Breast epithelium (tissue), 4 donors: ENCODE data around the gene SHFL. TPM values are rescaled to one million over a fixed set of nuclear protein-coding genes. Genes with fewer than 3 reads are reported as not detected.
A peak's percentile ranks its signal among the peaks of the same experiment; 100 is the strongest.

Experiments used
- DNase-seq, 2 donors: peaks; one replicate each; pipeline ENCODE4 v3.0.0-alpha.2; 2019; ENCODE audit warnings: low spot score in 2 of 2
- H3K27ac ChIP-seq, 2 donors: fragments of 200-600 bp; sonication (generic) in 1 of 2; one replicate each; pipeline ENCODE4 v1.5.1; 2016 to 2019; ENCODE audit warnings: mild to moderate bottlenecking in 1 of 2
- H3K27me3 ChIP-seq, 2 donors: fragments of 200-600 bp; sonication (generic) in 1 of 2; one replicate each; pipeline versions ENCODE4 v1.5.1 to v1.6.0; 2017 to 2019; ENCODE audit warnings: control low read depth in 1 of 2, mild to moderate bottlenecking in 1 of 2
- H3K36me3 ChIP-seq: fragments of 200-600 bp; one replicate; pipeline ENCODE4 v1.5.1; 2019
- H3K4me1 ChIP-seq, 2 donors: fragments of 200-600 bp; sonication (generic); one replicate each; pipeline ENCODE4 v1.5.1; 2016 to 2019; ENCODE audit warnings: control low read depth in 1 of 2
- H3K4me3 ChIP-seq, 3 donors: fragments of 200-600 bp; sonication (generic); 1 replicate in 2 of 3; 2 replicates in 1 of 3; pipeline ENCODE4 v1.5.1; 2016 to 2019; ENCODE audit warnings: mild to moderate bottlenecking in 3 of 3, moderate library complexity in 2 of 3
- H3K9me3 ChIP-seq, 2 donors: fragments of 200-600 bp; sonication (generic) in 1 of 2; one replicate each; pipeline ENCODE4 v1.5.1; 2016 to 2019; ENCODE audit warnings: control low read depth in 1 of 2
- POLR2A ChIP-seq: fragments of 450-650 bp; IDR thresholded peaks from one replicate; pipeline ENCODE4 v1.6.1; 2016; ENCODE audit warnings: antibody characterized with exemption, mild to moderate bottlenecking, moderate library complexity
- POLR2AphosphoS5 ChIP-seq, 3 donors: sonication (generic); formaldehyde crosslinking; IDR thresholded peaks; one replicate each; pipeline ENCODE4 v1.6.1; 2017; ENCODE audit warnings: antibody characterized with exemption in 3 of 3
- intact Hi-C: fragments of 100-400 bp; cut with DNase I; formaldehyde crosslinking; loops from one replicate; pipeline ENCODE4 v1.15.1; 2023; ENCODE audit warnings: low total_unique reads
- total RNA-seq, 3 donors: library from RNA; depleted of rRNA; stranded (reverse); fragments of >200 nt; gene quantifications; one replicate each; pipeline ENCODE4 v1.1.0, GENCODE V29; 2016
- TF ChIP-seq, protein P1 (sequence below), 3 donors: fragments of 450-650 bp; IDR thresholded peaks; one replicate each; pipeline ENCODE4 v1.5.1; 2016 to 2017; ENCODE audit warnings: antibody characterized with exemption in 3 of 3, mild to moderate bottlenecking in 3 of 3, moderate library complexity in 3 of 3

The SHFL gene
- total RNA-seq, 3 donors from 2014 or later: 26.4 to 47.6 (median 34.1) TPM

DNA sequence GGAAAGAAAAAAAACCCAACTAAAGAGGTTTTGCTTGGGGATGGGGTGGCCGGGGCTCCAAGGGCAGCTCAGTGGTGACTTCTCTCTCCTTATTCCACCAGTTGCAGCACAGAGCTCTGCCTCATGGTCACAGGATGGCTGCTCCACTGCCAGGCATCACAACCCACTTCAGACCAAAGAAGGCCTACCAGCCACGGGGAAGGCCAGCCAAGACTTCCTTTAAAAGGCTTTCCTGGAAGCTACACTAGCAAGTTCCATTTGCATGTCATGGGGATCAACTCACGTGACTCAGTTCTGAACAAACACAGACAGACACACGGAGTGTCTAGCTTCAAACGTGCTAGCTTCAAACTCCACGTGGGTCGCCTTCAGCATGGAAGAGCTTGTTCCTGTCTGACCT, 46.8 kb downstream of the SHFL start:
- Histone ChIP-seq H3K27me3 (no peaks in the 10 kb centered on the region), H3K36me3 (peaks cover 4% of the 10 kb centered on the region), H3K9me3 (no peaks in the 10 kb centered on the region), H3K4me3 (no peak overlapping the region), H3K4me1 (no peaks in the 10 kb centered on the region), H3K27ac (no peak overlapping the region)
- TF ChIP-seq, protein P1, sequence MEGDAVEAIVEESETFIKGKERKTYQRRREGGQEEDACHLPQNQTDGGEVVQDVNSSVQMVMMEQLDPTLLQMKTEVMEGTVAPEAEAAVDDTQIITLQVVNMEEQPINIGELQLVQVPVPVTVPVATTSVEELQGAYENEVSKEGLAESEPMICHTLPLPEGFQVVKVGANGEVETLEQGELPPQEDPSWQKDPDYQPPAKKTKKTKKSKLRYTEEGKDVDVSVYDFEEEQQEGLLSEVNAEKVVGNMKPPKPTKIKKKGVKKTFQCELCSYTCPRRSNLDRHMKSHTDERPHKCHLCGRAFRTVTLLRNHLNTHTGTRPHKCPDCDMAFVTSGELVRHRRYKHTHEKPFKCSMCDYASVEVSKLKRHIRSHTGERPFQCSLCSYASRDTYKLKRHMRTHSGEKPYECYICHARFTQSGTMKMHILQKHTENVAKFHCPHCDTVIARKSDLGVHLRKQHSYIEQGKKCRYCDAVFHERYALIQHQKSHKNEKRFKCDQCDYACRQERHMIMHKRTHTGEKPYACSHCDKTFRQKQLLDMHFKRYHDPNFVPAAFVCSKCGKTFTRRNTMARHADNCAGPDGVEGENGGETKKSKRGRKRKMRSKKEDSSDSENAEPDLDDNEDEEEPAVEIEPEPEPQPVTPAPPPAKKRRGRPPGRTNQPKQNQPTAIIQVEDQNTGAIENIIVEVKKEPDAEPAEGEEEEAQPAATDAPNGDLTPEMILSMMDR (IDR thresholded peaks at IDR 0.05): no peak
- TF ChIP-seq POLR2A (no peak), POLR2AphosphoS5 (IDR thresholded peaks at IDR 0.05) (no peak)
- no peak for DNase-seq
- intact Hi-C loops: no loop called here

DNA sequence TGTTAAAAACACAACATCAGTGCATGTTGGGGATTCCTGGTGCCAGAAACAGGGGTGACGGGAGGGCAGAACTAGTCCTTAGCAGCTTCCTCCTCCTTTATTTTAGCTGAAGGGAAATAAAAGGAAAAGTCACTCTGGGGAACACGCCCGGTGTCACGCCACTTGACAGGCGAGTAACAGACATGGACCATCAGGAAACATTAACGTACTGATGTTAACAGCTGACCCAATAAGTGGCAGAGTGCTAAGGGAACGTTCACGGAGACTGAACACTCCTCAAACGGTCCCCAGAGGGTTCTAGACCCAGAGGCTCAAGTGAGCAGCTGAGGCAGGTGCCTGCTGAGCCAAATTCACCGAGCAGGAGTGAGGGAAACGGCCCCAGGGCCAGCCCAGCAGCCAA, 47.5 kb downstream of the SHFL start:
- Histone ChIP-seq H3K27ac (no peak overlapping the region), H3K36me3 (peaks cover 4% of the 10 kb centered on the region), H3K27me3 (no peaks in the 10 kb centered on the region), H3K4me3 (no peak overlapping the region), H3K4me1 (no peaks in the 10 kb centered on the region), H3K9me3 (no peaks in the 10 kb centered on the region)
- TF ChIP-seq POLR2AphosphoS5 (IDR thresholded peaks at IDR 0.05): no peak
- TF ChIP-seq, protein P1 (IDR thresholded peaks at IDR 0.05): no peak
- TF ChIP-seq POLR2A: no peak
- no peak for DNase-seq
- intact Hi-C loops: no loop called here

DNA sequence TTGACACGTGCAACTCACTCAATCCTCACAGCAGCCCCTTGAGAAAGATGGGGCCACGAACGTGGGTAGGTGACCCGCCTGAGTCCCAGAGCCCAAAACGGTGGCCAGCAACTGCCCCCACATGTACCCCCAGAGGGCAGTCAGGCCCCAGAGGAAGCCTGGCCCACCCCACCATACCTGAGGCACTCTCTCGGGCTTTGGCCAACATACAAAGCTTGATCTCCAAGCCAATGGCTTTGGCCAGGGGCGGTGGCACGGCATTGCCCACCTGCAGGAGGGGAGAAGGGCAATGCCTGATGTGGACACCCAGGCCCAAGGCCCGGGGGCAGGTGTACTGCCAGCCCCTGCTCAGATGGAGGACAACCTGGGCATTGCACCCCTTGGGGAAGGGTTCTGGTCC, 47.9 kb downstream of the SHFL start:
- no peaks in the 10 kb centered on the region for H3K4me1 ChIP-seq
- no peaks in the 10 kb centered on the region for H3K27me3 ChIP-seq
- H3K9me3 ChIP-seq: no peaks in the 10 kb centered on the region
- H3K36me3 ChIP-seq: peaks cover 4% of the 10 kb centered on the region
- TF ChIP-seq POLR2AphosphoS5 (IDR thresholded peaks at IDR 0.05) (no peak), POLR2A (no peak)
- TF ChIP-seq, protein P1 (IDR thresholded peaks at IDR 0.05): no peak
- H3K4me3 ChIP-seq: no peak overlapping the region
- intact Hi-C loops: no loop called here
- no peak overlapping the region for H3K27ac ChIP-seq
- DNase-seq: no peak

DNA sequence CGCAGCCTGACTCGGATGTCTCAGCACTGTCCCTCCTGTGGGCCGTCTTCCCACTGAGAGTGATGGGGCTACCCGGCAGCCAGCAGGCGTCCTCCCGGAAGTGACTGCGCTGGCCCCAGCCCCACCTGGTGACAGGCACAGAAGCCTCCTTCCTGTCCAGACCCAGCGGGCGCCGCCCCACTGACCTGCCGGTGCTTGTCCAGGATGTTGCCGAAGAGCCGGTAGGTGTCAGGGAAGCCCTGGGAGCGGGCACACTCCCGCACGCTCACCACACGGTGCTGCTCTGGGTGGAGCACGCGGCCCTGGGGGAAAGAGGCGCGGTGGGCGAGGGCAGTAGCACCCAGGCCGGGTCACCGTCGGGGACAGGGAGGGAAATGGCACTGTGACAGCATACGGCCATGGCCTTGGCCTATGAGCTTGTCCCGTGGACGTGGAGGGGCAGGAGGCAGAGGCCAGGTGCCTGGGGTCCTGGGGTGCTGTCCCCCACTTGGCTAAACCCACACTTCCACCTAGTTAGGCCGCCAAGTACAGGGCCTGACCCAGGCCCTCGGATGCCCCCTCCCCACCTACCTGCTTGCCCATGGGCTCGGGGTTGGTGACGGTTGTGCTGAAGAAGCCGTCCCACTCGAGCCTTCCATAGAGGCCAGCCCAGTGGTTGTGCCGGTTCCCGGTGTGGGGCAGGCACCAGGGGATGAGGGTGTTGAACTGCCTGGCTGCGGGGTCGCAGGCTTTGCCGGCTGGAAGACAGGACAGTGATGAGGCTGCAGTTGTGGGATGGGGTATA, 49.6 kb downstream of the SHFL start:
- peak overlapping the region; percentile 33 to 77 for H3K27ac ChIP-seq
- peak in 1 of 2 donors; percentile 68 for DNase-seq
- H3K9me3 ChIP-seq: no peaks in the 10 kb centered on the region
- H3K36me3 ChIP-seq: peaks cover 4% of the 10 kb centered on the region
- peak overlapping the region in 2 of 3 donors; percentile 33 to 37 for H3K4me3 ChIP-seq
- intact Hi-C loops: no loop called here
- no peaks in the 10 kb centered on the region for H3K27me3 ChIP-seq
- H3K4me1 ChIP-seq: no peaks in the 10 kb centered on the region
- TF ChIP-seq, protein P1 (IDR thresholded peaks at IDR 0.05): no peak
- TF ChIP-seq POLR2A (no peak), POLR2AphosphoS5 (IDR thresholded peaks at IDR 0.05) (no peak)

DNA sequence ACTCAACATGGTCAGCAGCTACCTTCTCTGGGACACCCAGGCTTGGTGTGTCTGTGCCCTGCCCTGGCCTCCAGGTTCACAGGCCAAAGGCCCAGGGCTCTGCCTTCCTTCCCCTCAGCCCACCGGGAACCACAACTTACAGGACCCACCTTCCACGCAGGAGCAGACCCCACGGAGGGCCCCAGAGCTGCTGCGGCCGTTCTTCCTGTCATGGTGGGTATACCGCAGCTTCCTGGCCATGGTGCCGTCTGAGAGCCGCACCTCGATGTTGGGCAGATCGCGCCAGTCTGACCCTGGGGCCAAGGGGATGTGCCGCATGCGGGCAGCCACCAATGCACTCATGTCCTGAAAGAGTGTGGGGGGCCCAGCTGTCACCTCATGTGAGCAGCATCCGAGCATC, 50.8 kb downstream of the SHFL start:
- Histone ChIP-seq H3K4me1 (no peaks in the 10 kb centered on the region), H3K27ac (no peak overlapping the region), H3K9me3 (no peaks in the 10 kb centered on the region), H3K27me3 (no peaks in the 10 kb centered on the region), H3K36me3 (peaks cover 7% of the 10 kb centered on the region), H3K4me3 (no peak overlapping the region)
- TF ChIP-seq, protein P1 (IDR thresholded peaks at IDR 0.05): no peak
- DNase-seq: no peak
- intact Hi-C loops: no loop called here
